VCaP (cell line): ENCODE data around the gene ADTRP.
"Not testable (repeated sequence)": the region's sequence is repeated elsewhere in the genome, so short reads cannot be mapped to it uniquely, and the experiment has no call there.

Source experiments
- H3K27ac ChIP-seq: fragments of 450-650 bp; 2 replicates; pipeline ENCODE4 v1.5.1; 2017
- CTCF ChIP-seq: fragments of 450-650 bp; conservative IDR thresholded peaks from 2 replicates; pipeline ENCODE4 v1.5.1; 2017; ENCODE audit warnings: mild to moderate bottlenecking, moderate library complexity

ADTRP gene

GRCh38 chr6:11803591-11803971 is 25.0 kb upstream of the ADTRP start:
- no peak for TF ChIP-seq CTCF
- no peak overlapping the region for H3K27ac ChIP-seq

- H3K27ac ChIP-seq, result no peak overlapping the region
- no peak for TF ChIP-seq CTCF
Measured at GRCh38 chr6:11802886-11803590, 24.4 kb upstream of the ADTRP start.

GRCh38 chr6:11800531-11800930 is 21.9 kb upstream of the ADTRP start:
- not testable (repeated sequence) for H3K27ac ChIP-seq

GRCh38 chr6:11798538-11798937 is 19.9 kb upstream of the ADTRP start:
- no peak overlapping the region for H3K27ac ChIP-seq
- no peak for TF ChIP-seq CTCF

- no peak overlapping the region for H3K27ac ChIP-seq
- no peak for TF ChIP-seq CTCF
Measured at GRCh38 chr6:11798096-11798495, 19.5 kb upstream of the ADTRP start.

GRCh38 chr6:11796829-11797228 is 18.2 kb upstream of the ADTRP start:
- H3K27ac ChIP-seq, result no peak overlapping the region
- no peak for TF ChIP-seq CTCF

GRCh38 chr6:11795403-11795802 is 16.8 kb upstream of the ADTRP start:
- no peak for TF ChIP-seq CTCF
- no peak overlapping the region for H3K27ac ChIP-seq

- no peak for TF ChIP-seq CTCF
- no peak overlapping the region for H3K27ac ChIP-seq
Measured at GRCh38 chr6:11793277-11793676, 14.7 kb upstream of the ADTRP start.
